BJ (cell line): Measurements from ENCODE around the gene STX3. TPM values are rescaled to one million over a fixed set of nuclear protein-coding genes. Genes with fewer than 3 reads are reported as not detected.

Source experiments
- CTCF ChIA-PET: fragments of 350-600 bp; formaldehyde crosslinking; extraction: SDS; loops from one replicate; lab custom pipeline; 2021; ENCODE audit warnings: antibody characterized with exemption, inconsistent platforms; lab: Yijun Ruan, JAX
- POLR2A ChIA-PET: fragments of 300-600 bp; sonication (Branson Sonifier 250); formaldehyde crosslinking; extraction: SDS; loops from one replicate; lab custom pipeline; 2021; ENCODE audit warnings: antibody characterized with exemption; lab: Charles Lee
- DNase-seq: peaks from one replicate; pipeline ENCODE4 v3.0.0-alpha.2; 2011; ENCODE audit warnings: low read depth
- H3K27me3 ChIP-seq: 2 replicates; pipeline ENCODE4 v1.6.0; 2011; ENCODE audit warnings: low read length; ENCODE audit not compliant: control insufficient read depth, insufficient read depth
- H3K36me3 ChIP-seq: 2 replicates; pipeline ENCODE4 v1.5.1; 2011; ENCODE audit warnings: low read length; ENCODE audit not compliant: control insufficient read depth, insufficient read depth
- H3K4me3 ChIP-seq: 2 replicates; pipeline ENCODE4 v1.5.1; 2011; ENCODE audit warnings: low read depth, mild to moderate bottlenecking, control low read depth, low read length
- CTCF ChIP-seq: IDR thresholded peaks from 2 replicates; pipeline ENCODE4 v1.5.1; 2011; ENCODE audit warnings: low read depth, mild to moderate bottlenecking, control low read depth, inconsistent platforms, low read length, moderate library complexity; ENCODE audit not compliant: insufficient read depth
- polyA plus RNA-seq: library from polyadenylated mRNA; depleted of rRNA; stranded (reverse); fragments of >200 nt; gene quantifications from 2 replicates; pipeline ENCODE4 v1.2.3, GENCODE V29; 2011

Gene STX3
- polyA plus RNA-seq, 1 experiment, result 8.8 TPM

GRCh38 chr11:59785818-59786217 is 30.6 kb downstream of the STX3 start:
- no peak for TF ChIP-seq CTCF
- H3K4me3 ChIP-seq, result no peak overlapping the region
- H3K36me3 ChIP-seq, result no peaks in the 10 kb centered on the region; the same call in 1 of the 2 replicates
- POLR2A ChIA-PET, result no interaction called here
- no peak for DNase-seq
- CTCF ChIA-PET, result interaction anchor here (0.8 to 1.9 kb wide), 4 partner anchors 10 to 31 kb away, joined by 4 to 7 read pairs (median 6); partner anchors contain the start of gene STX3
- no peaks in the 10 kb centered on the region for H3K27me3 ChIP-seq

- Histone ChIP-seq H3K4me3 (no peak overlapping the region), H3K36me3 (no peaks in the 10 kb centered on the region; the same call in 1 of the 2 replicates), H3K27me3 (no peaks in the 10 kb centered on the region)
- TF ChIP-seq CTCF, result no peak
- CTCF ChIA-PET, result interaction anchor here (0.9 to 1.4 kb wide), 2 partner anchors 14 to 34 kb away, joined by 4 to 5 read pairs; no protein-coding TSS in a partner anchor
- DNase-seq, result no peak
- POLR2A ChIA-PET, result no interaction called here
Measured at GRCh38 chr11:59787255-59787588, 32.0 kb downstream of the STX3 start.

- H3K36me3 ChIP-seq, result no peaks in the 10 kb centered on the region; the same call in 1 of the 2 replicates
- ChIA-PET POLR2A (no interaction called here), CTCF (interaction anchor here (0.9 to 1.3 kb wide), 2 partner anchors 21 to 33 kb away, joined by 3 to 5 read pairs; partner anchors contain the start of gene STX3)
- no peak for TF ChIP-seq CTCF
- no peak overlapping the region for H3K4me3 ChIP-seq
- H3K27me3 ChIP-seq, result no peaks in the 10 kb centered on the region
- DNase-seq, result no peak
Measured at GRCh38 chr11:59787816-59788215, 32.6 kb downstream of the STX3 start.

GRCh38 chr11:59791639-59792038 is 36.5 kb downstream of the STX3 start:
- DNase-seq, result no peak
- TF ChIP-seq CTCF, result no peak
- POLR2A ChIA-PET, result no interaction called here

GRCh38 chr11:59792507-59792906 is 37.3 kb downstream of the STX3 start:
- H3K36me3 ChIP-seq, result peaks cover 4% of the 10 kb centered on the region
- ChIA-PET CTCF (interaction anchor here (1.3 to 4.5 kb wide), 2 partner anchors 9 to 36 kb away, joined by 4 to 27 read pairs; no protein-coding TSS in a partner anchor), POLR2A (no interaction called here)
- no peak for DNase-seq
- H3K4me3 ChIP-seq, result no peak overlapping the region
- H3K27me3 ChIP-seq, result no peaks in the 10 kb centered on the region
- TF ChIP-seq CTCF, result no peak

More at GRCh38 chr11:59791639-59792038, 36.5 kb downstream of the STX3 start:
- peaks cover 4% of the 10 kb centered on the region for H3K36me3 ChIP-seq
- H3K27me3 ChIP-seq, result no peaks in the 10 kb centered on the region
- no peak overlapping the region for H3K4me3 ChIP-seq
- CTCF ChIA-PET, result interaction anchor here (1.3 to 4.5 kb wide), 3 partner anchors 10 to 37 kb away, joined by 4 to 27 read pairs (median 7); no protein-coding TSS in a partner anchor
